NCI-H2196 (cell line): Measurements from ENCODE around the gene PHC3.
"Not testable (repeated sequence)": the region's sequence is repeated elsewhere in the genome, so short reads cannot be mapped to it uniquely, and the experiment has no call there.

ENCODE experiments used
- DNase-seq: peaks from one replicate; lab custom pipeline; 2025; ENCODE audit not compliant: unreplicated experiment; lab: John Stamatoyannopoulos, UW

Gene PHC3

GRCh38 chr3:170132335-170132734 lies 49.2 kb downstream of the PHC3 start:
- DNase-seq: no peak

GRCh38 chr3:170130532-170130931 lies 51.0 kb downstream of the PHC3 start:
- DNase-seq: no peak

- DNase-seq: no peak
Observed at GRCh38 chr3:170128977-170129431, 52.5 kb downstream of the PHC3 start.

GRCh38 chr3:170128259-170128976 lies 53.1 kb downstream of the PHC3 start:
- DNase-seq: no peak

GRCh38 chr3:170117134-170117533 lies 64.4 kb downstream of the PHC3 start:
- DNase-seq: no peak

- not testable (repeated sequence) for DNase-seq
Observed at GRCh38 chr3:170114165-170114564, 67.4 kb downstream of the PHC3 start.

GRCh38 chr3:170111147-170111771 lies 70.3 kb downstream of the PHC3 start:
- DNase-seq: no peak

GRCh38 chr3:170109579-170110293 lies 71.8 kb downstream of the PHC3 start:
- DNase-seq: no peak

- no peak for DNase-seq
Observed at GRCh38 chr3:170108955-170109354, 72.6 kb downstream of the PHC3 start.

GRCh38 chr3:170107941-170108340 lies 73.6 kb downstream of the PHC3 start:
- DNase-seq: no peak

GRCh38 chr3:170102431-170102830 lies 79.1 kb downstream of the PHC3 start:
- DNase-seq: no peak

- DNase-seq: no peak
Observed at GRCh38 chr3:170100944-170101343, 80.6 kb downstream of the PHC3 start.

GRCh38 chr3:170098753-170099152 lies 82.8 kb downstream of the PHC3 start:
- DNase-seq: no peak

- DNase-seq: no peak
Observed at GRCh38 chr3:170096342-170096741, 85.2 kb downstream of the PHC3 start.

GRCh38 chr3:170095771-170096170 lies 85.8 kb downstream of the PHC3 start:
- DNase-seq: no peak

GRCh38 chr3:170092907-170093306 lies 88.6 kb downstream of the PHC3 start:
- no peak for DNase-seq

GRCh38 chr3:170090601-170090981 lies 90.9 kb downstream of the PHC3 start:
- DNase-seq: no peak

GRCh38 chr3:170089862-170090600 lies 91.5 kb downstream of the PHC3 start:
- DNase-seq: no peak

GRCh38 chr3:170085396-170085795 lies 96.1 kb downstream of the PHC3 start:
- DNase-seq: no peak

GRCh38 chr3:170083343-170083742 lies 98.2 kb downstream of the PHC3 start:
- DNase-seq: no peak

- DNase-seq: no peak
Observed at GRCh38 chr3:170081079-170081741, 100.3 kb downstream of the PHC3 start.
